Coronary artery (tissue), 2 donors: ENCODE results near the gene FYN.

ENCODE experiments used
- DNase-seq: peaks from one replicate; pipeline ENCODE4 v3.0.0-alpha.2; 2017; ENCODE audit warnings: low spot score
- H3K27ac ChIP-seq, 2 donors: fragments of 200-600 bp; sonication (generic); one replicate each; pipeline ENCODE4 v1.5.1; 2016 to 2019
- H3K4me3 ChIP-seq: fragments of 200-600 bp; sonication (generic); 2 replicates; pipeline ENCODE4 v1.5.1; 2016; ENCODE audit warnings: mild to moderate bottlenecking, moderate library complexity
- CTCF ChIP-seq: fragments of 200-600 bp; sonication (generic); IDR thresholded peaks from one replicate; pipeline ENCODE4 v1.5.1; 2019; ENCODE audit warnings: antibody characterized with exemption

The FYN gene

GRCh38 chr6:111779660-111780059 is 93.6 kb downstream of the FYN start:
- no peak for DNase-seq
- Histone ChIP-seq H3K4me3 (no peak overlapping the region), H3K27ac (no peak overlapping the region)
- no peak for TF ChIP-seq CTCF

GRCh38 chr6:111779031-111779430 is 94.2 kb downstream of the FYN start:
- no peak for TF ChIP-seq CTCF
- Histone ChIP-seq H3K27ac (no peak overlapping the region), H3K4me3 (no peak overlapping the region)
- DNase-seq, result no peak

GRCh38 chr6:111777357-111777756 is 95.9 kb downstream of the FYN start:
- no peak for DNase-seq
- TF ChIP-seq CTCF, result no peak
- Histone ChIP-seq H3K27ac (no peak overlapping the region), H3K4me3 (no peak overlapping the region)

- Histone ChIP-seq H3K27ac (peak overlapping the region in 1 of 2 donors; percentile 12), H3K4me3 (no peak overlapping the region)
- DNase-seq, result no peak
- TF ChIP-seq CTCF, result no peak
Measured at GRCh38 chr6:111776236-111777221, 96.7 kb downstream of the FYN start.

- DNase-seq, result no peak
- H3K4me3 ChIP-seq, result no peak overlapping the region
- TF ChIP-seq CTCF, result no peak
- no peak overlapping the region for H3K27ac ChIP-seq
Measured at GRCh38 chr6:111775145-111775922, 97.9 kb downstream of the FYN start.

GRCh38 chr6:111774346-111774703 is 98.9 kb downstream of the FYN start:
- DNase-seq, result no peak
- H3K4me3 ChIP-seq, result no peak overlapping the region
- no peak overlapping the region for H3K27ac ChIP-seq
- no peak for TF ChIP-seq CTCF
